ENCODE data around the gene TCERG1L.
"Not testable (repeated sequence)": the region's sequence is repeated elsewhere in the genome, so short reads cannot be mapped to it uniquely, and the experiment has no call there.

The TCERG1L gene

GRCh38 chr10:131141207-131141606 lies 170.3 kb downstream of the TCERG1L start:
- Histone ChIP-seq H3K36me3 (ENCODE audit: control insufficient read depth, insufficient read depth, low read length) (no peaks in the 10 kb centered on the region), H3K27me3 (replicated peaks; ENCODE audit: control insufficient read depth, insufficient read depth, low read length) (no peaks in the 10 kb centered on the region), H3K4me3 (replicated peaks; ENCODE audit: low read depth, low read length) (no peak overlapping the region)
- no peak for TF ChIP-seq CTCF (IDR thresholded peaks at IDR 0.05; ENCODE audit: insufficient read depth, low read length, poor library complexity, severe bottlenecking)
- DNase-seq (ENCODE audit: extremely low read depth, insufficient read length), result no peak

- no peak for TF ChIP-seq CTCF (IDR thresholded peaks at IDR 0.05; ENCODE audit: insufficient read depth, low read length, poor library complexity, severe bottlenecking)
- no peaks in the 10 kb centered on the region for H3K27me3 ChIP-seq (replicated peaks; ENCODE audit: control insufficient read depth, insufficient read depth, low read length)
- no peaks in the 10 kb centered on the region for H3K36me3 ChIP-seq (ENCODE audit: control insufficient read depth, insufficient read depth, low read length)
Measured at GRCh38 chr10:131140606-131141005, 170.9 kb downstream of the TCERG1L start.

GRCh38 chr10:131137223-131137622 lies 174.3 kb downstream of the TCERG1L start:
- TF ChIP-seq CTCF (IDR thresholded peaks at IDR 0.05; ENCODE audit: insufficient read depth, low read length, poor library complexity, severe bottlenecking), result no peak
- Histone ChIP-seq H3K4me3 (replicated peaks; ENCODE audit: low read depth, low read length) (no peak overlapping the region), H3K36me3 (ENCODE audit: control insufficient read depth, insufficient read depth, low read length) (no peaks in the 10 kb centered on the region), H3K27me3 (replicated peaks; ENCODE audit: control insufficient read depth, insufficient read depth, low read length) (no peaks in the 10 kb centered on the region)
- no peak for DNase-seq (ENCODE audit: extremely low read depth, insufficient read length)

More at GRCh38 chr10:131140606-131141005, 170.9 kb downstream of the TCERG1L start:
- DNase-seq (ENCODE audit: extremely low read depth, insufficient read length), result no peak
- H3K4me3 ChIP-seq (replicated peaks; ENCODE audit: low read depth, low read length), result no peak overlapping the region

- not testable (repeated sequence) for DNase-seq (ENCODE audit: extremely low read depth, insufficient read length); H3K27me3 ChIP-seq (replicated peaks; ENCODE audit: control insufficient read depth, insufficient read depth, low read length); H3K36me3 ChIP-seq (ENCODE audit: control insufficient read depth, insufficient read depth, low read length); H3K4me3 ChIP-seq (replicated peaks; ENCODE audit: low read depth, low read length)
Measured at GRCh38 chr10:131136336-131136735, 175.2 kb downstream of the TCERG1L start.

GRCh38 chr10:131135716-131136115 lies 175.8 kb downstream of the TCERG1L start:
- no peaks in the 10 kb centered on the region for H3K27me3 ChIP-seq (replicated peaks; ENCODE audit: control insufficient read depth, insufficient read depth, low read length)
- DNase-seq (ENCODE audit: extremely low read depth, insufficient read length), result no peak
- no peak overlapping the region for H3K4me3 ChIP-seq (replicated peaks; ENCODE audit: low read depth, low read length)
- no peaks in the 10 kb centered on the region for H3K36me3 ChIP-seq (ENCODE audit: control insufficient read depth, insufficient read depth, low read length)
- no peak for TF ChIP-seq CTCF (IDR thresholded peaks at IDR 0.05; ENCODE audit: insufficient read depth, low read length, poor library complexity, severe bottlenecking)

GRCh38 chr10:131134651-131135050 lies 176.9 kb downstream of the TCERG1L start:
- no peak for DNase-seq (ENCODE audit: extremely low read depth, insufficient read length)
- TF ChIP-seq CTCF (IDR thresholded peaks at IDR 0.05; ENCODE audit: insufficient read depth, low read length, poor library complexity, severe bottlenecking), result no peak
- no peaks in the 10 kb centered on the region for H3K27me3 ChIP-seq (replicated peaks; ENCODE audit: control insufficient read depth, insufficient read depth, low read length)
- H3K4me3 ChIP-seq (replicated peaks; ENCODE audit: low read depth, low read length), result no peak overlapping the region
- no peaks in the 10 kb centered on the region for H3K36me3 ChIP-seq (ENCODE audit: control insufficient read depth, insufficient read depth, low read length)
